Keratinocyte (primary cell): ENCODE measurements around the gene USP16.

Source experiments
- CTCF ChIP-seq, 3 experiments: IDR thresholded peaks in 1 of 3; conservative IDR thresholded peaks in 1 of 3; optimal IDR thresholded peaks in 1 of 3; 2 replicates in 2 of 3; 3 replicates in 1 of 3; pipeline versions ENCODE3 to v1.5.1; 2011; ENCODE audit warnings: low read length in 3 of 3, mild to moderate bottlenecking in 3 of 3, moderate library complexity in 2 of 3, control low read depth in 1 of 3, inconsistent platforms in 1 of 3; ENCODE audit not compliant: insufficient read depth in 2 of 3; ENCODE audit errors: extremely low read depth in 1 of 3
- EZH2 ChIP-seq: IDR thresholded peaks from one replicate; pipeline ENCODE4 v1.6.1; 2012; ENCODE audit warnings: inconsistent platforms, mild to moderate bottlenecking, low read length, moderate library complexity

GRCh38 chr21:29033301-29033700 is 8.8 kb downstream of the USP16 start:
- no peak for TF ChIP-seq CTCF (optimal IDR thresholded peaks at IDR 0.05 in 1 of 3, IDR thresholded peaks at IDR 0.05 in 1 of 3, conservative IDR thresholded peaks at IDR 0.05 in 1 of 3; ENCODE audit: extremely low read depth in 1 of 3, insufficient read depth in 2 of 3, low read length in 3 of 3)
- TF ChIP-seq EZH2, result no peak
